CD8-positive, alpha-beta memory T cell (primary cell): ENCODE results near the gene FXYD4. TPM values are rescaled to one million over a fixed set of nuclear protein-coding genes. Genes with fewer than 3 reads are reported as not detected.

Experiments
- CTCF ChIA-PET: fragments of 350-600 bp; sonication (Branson Sonifier 250); formaldehyde crosslinking; loops from one replicate; lab custom pipeline; 2021; ENCODE audit warnings: antibody characterized with exemption; lab: Charles Lee
- POLR2A ChIA-PET: fragments of 350-600 bp; sonication (Branson Sonifier 250); formaldehyde crosslinking; loops from one replicate; lab custom pipeline; 2021; ENCODE audit warnings: antibody characterized with exemption; lab: Charles Lee
- DNase-seq, 5 donors: peaks; one replicate each; pipeline versions ENCODE4 v3.0.0 to v3.0.0-alpha.2; 2020 to 2022; ENCODE audit warnings: mixed read lengths in 1 of 5
- H3K27ac ChIP-seq: one replicate; pipeline ENCODE4 v1.7.0; 2013; ENCODE audit warnings: low read depth, mild to moderate bottlenecking, low read length, moderate library complexity
- H3K27me3 ChIP-seq: 2 replicates; pipeline ENCODE4 v1.7.0; 2013; ENCODE audit warnings: low read length, mild to moderate bottlenecking; ENCODE audit not compliant: insufficient read depth, poor library complexity, severe bottlenecking
- H3K36me3 ChIP-seq: 2 replicates; pipeline ENCODE4 v1.7.0; 2013; ENCODE audit warnings: mild to moderate bottlenecking, low read length, moderate library complexity; ENCODE audit not compliant: insufficient read depth
- H3K4me1 ChIP-seq: 2 replicates; pipeline ENCODE4 v1.7.0; 2013; ENCODE audit warnings: mild to moderate bottlenecking, low read length, moderate library complexity; ENCODE audit not compliant: insufficient read depth
- H3K4me3 ChIP-seq: 2 replicates; pipeline ENCODE4 v1.7.0; 2013; ENCODE audit warnings: mild to moderate bottlenecking, low read length
- H3K9me3 ChIP-seq: 2 replicates; pipeline ENCODE4 v1.7.0; 2013; ENCODE audit warnings: mild to moderate bottlenecking, low read length
- H3K27ac Mint-ChIP-seq, 8 donors: one replicate each; pipeline ENCODE4 v1.8.0; 2020 to 2021; ENCODE audit warnings: mixed read lengths in 8 of 8, mild to moderate bottlenecking in 6 of 8, inconsistent platforms in 3 of 8, moderate library complexity in 3 of 8
- H3K27me3 Mint-ChIP-seq, 2 donors: one replicate each; pipeline ENCODE4 v1.8.0; 2020 to 2021; ENCODE audit warnings: mixed read lengths in 2 of 2, mild to moderate bottlenecking in 1 of 2, moderate library complexity in 1 of 2
- H3K36me3 Mint-ChIP-seq, 3 donors: one replicate each; pipeline ENCODE4 v1.8.0; 2020 to 2021; ENCODE audit warnings: mixed read lengths in 3 of 3, inconsistent platforms in 1 of 3, mild to moderate bottlenecking in 1 of 3
- H3K4me1 Mint-ChIP-seq, 3 donors: one replicate each; pipeline ENCODE4 v1.8.0; 2020 to 2021; ENCODE audit warnings: mixed read lengths in 3 of 3, inconsistent platforms in 1 of 3, mild to moderate bottlenecking in 1 of 3
- H3K4me3 Mint-ChIP-seq, 7 donors: one replicate each; pipeline ENCODE4 v1.8.0; 2020 to 2021; ENCODE audit warnings: mixed read lengths in 7 of 7, mild to moderate bottlenecking in 6 of 7, moderate library complexity in 4 of 7, inconsistent platforms in 2 of 7
- H3K9me3 Mint-ChIP-seq, 5 donors: one replicate each; pipeline ENCODE4 v1.8.0; 2020 to 2022; ENCODE audit warnings: mixed read lengths in 5 of 5, mild to moderate bottlenecking in 3 of 5, moderate library complexity in 2 of 5, inconsistent platforms in 1 of 5
- polyA plus RNA-seq: library from polyadenylated mRNA; unstranded; fragments of 300-500 nt; fragmentation: Illumina TruSeq; gene quantifications from one replicate; pipeline ENCODE4 v1.2.3, GENCODE V29; 2021
- total RNA-seq, 2 experiments: library from RNA; stranded (reverse); gene quantifications; one replicate each; pipeline ENCODE4 v1.2.3, GENCODE V29; 2021

Gene FXYD4
- total and polyA plus RNA-seq, 3 experiments from 2014 or later = not detected

GRCh38 chr10:43396928-43397624 is 25.6 kb downstream of the FXYD4 start:
- CTCF ChIA-PET = interaction anchor here (0.6 to 4.2 kb wide), 5 partner anchors 9 to 65 kb away, joined by 3 to 17 read pairs (median 10); partner anchors contain the start of gene HNRNPF
- H3K4me3 Mint-ChIP-seq = peak overlapping the region; percentile 92 to 96 (median 95)
- no peaks in the 10 kb centered on the region for H3K9me3 Mint-ChIP-seq
- no peaks in the 10 kb centered on the region for H3K27me3 Mint-ChIP-seq
- peaks cover 77 to 92% (median 90%) of the 10 kb centered on the region in 3 donors for H3K4me1 Mint-ChIP-seq
- Histone ChIP-seq H3K27ac (peak overlapping the region; percentile 85), H3K4me3 (peak overlapping the region; percentile 65), H3K4me1 (peaks cover 80% of the 10 kb centered on the region), H3K36me3 (peaks cover 17% of the 10 kb centered on the region), H3K9me3 (no peaks in the 10 kb centered on the region), H3K27me3 (no peaks in the 10 kb centered on the region)
- POLR2A ChIA-PET = interaction anchor here (0.8 to 2.2 kb wide), 8 partner anchors 9 to 259 kb away, joined by 3 to 15 read pairs (median 4); partner anchors contain the start of genes CSGALNACT2, HNRNPF and ZNF487
- DNase-seq = peak; percentile 67 to 83 (median 78)
- peaks cover 9 to 57% (median 17%) of the 10 kb centered on the region in 3 donors for H3K36me3 Mint-ChIP-seq
- H3K27ac Mint-ChIP-seq = peak overlapping the region; percentile 91 to 100 (median 98)

GRCh38 chr10:43398939-43399319 is 27.5 kb downstream of the FXYD4 start:
- peak overlapping the region; percentile 14 for H3K4me3 ChIP-seq
- Mint-ChIP-seq H3K27me3 (no peaks in the 10 kb centered on the region), H3K4me3 (peak overlapping the region; percentile 92 to 96 (median 95)), H3K4me1 (peaks cover 82 to 93% (median 92%) of the 10 kb centered on the region in 3 donors), H3K36me3 (peaks cover 0 to 54% (median 16%) of the 10 kb centered on the region in 3 donors), H3K27ac (peak overlapping the region; percentile 91 to 100 (median 98)), H3K9me3 (no peaks in the 10 kb centered on the region)
- peaks cover 86% of the 10 kb centered on the region for H3K4me1 ChIP-seq
- POLR2A ChIA-PET = interaction anchor here (1.8 kb wide), 1 partner anchor 9 kb away, joined by 18 read pairs; no protein-coding TSS in a partner anchor
- no peaks in the 10 kb centered on the region for H3K9me3 ChIP-seq
- H3K36me3 ChIP-seq = peaks cover 3% of the 10 kb centered on the region
- CTCF ChIA-PET = interaction anchor here (1.1 kb wide), 1 partner anchor 9 kb away, joined by 5 read pairs; no protein-coding TSS in a partner anchor
- H3K27ac ChIP-seq = peak overlapping the region; percentile 85
- H3K27me3 ChIP-seq = no peaks in the 10 kb centered on the region
- no peak for DNase-seq

GRCh38 chr10:43399320-43400310 is 28.2 kb downstream of the FXYD4 start:
- Mint-ChIP-seq H3K27ac (peak overlapping the region; percentile 89 to 100 (median 98)), H3K4me1 (peaks cover 85 to 93% (median 92%) of the 10 kb centered on the region in 3 donors), H3K9me3 (no peaks in the 10 kb centered on the region), H3K36me3 (peaks cover 0 to 52% (median 15%) of the 10 kb centered on the region in 3 donors), H3K27me3 (no peaks in the 10 kb centered on the region), H3K4me3 (peak overlapping the region; percentile 92 to 96 (median 95))
- Histone ChIP-seq H3K36me3 (no peaks in the 10 kb centered on the region), H3K27me3 (no peaks in the 10 kb centered on the region), H3K9me3 (no peaks in the 10 kb centered on the region), H3K4me1 (peaks cover 86% of the 10 kb centered on the region), H3K27ac (peak overlapping the region; percentile 85), H3K4me3 (peak overlapping the region; percentile 0)
- ChIA-PET POLR2A (interaction anchor here (1.8 kb wide), 1 partner anchor 8 kb away, joined by 18 read pairs; no protein-coding TSS in a partner anchor), CTCF (no interaction called here)
- DNase-seq = no peak

- no peak overlapping the region for H3K4me3 ChIP-seq
Observed at GRCh38 chr10:43401627-43402026, 30.2 kb downstream of the FXYD4 start.

GRCh38 chr10:43402176-43402575 is 30.7 kb downstream of the FXYD4 start:
- Histone ChIP-seq H3K27me3 (no peaks in the 10 kb centered on the region), H3K27ac (peak overlapping the region; percentile 20), H3K9me3 (no peaks in the 10 kb centered on the region), H3K36me3 (no peaks in the 10 kb centered on the region), H3K4me3 (no peak overlapping the region), H3K4me1 (peaks cover 83% of the 10 kb centered on the region)
- DNase-seq = no peak
- Mint-ChIP-seq H3K4me3 (peak overlapping the region; percentile 82 to 100 (median 90)), H3K27ac (peak overlapping the region; percentile 11 to 99 (median 94)), H3K36me3 (peaks cover 0 to 41% (median 10%) of the 10 kb centered on the region in 3 donors), H3K9me3 (no peaks in the 10 kb centered on the region), H3K4me1 (peaks cover 75 to 87% (median 76%) of the 10 kb centered on the region in 3 donors), H3K27me3 (no peaks in the 10 kb centered on the region)
- CTCF ChIA-PET = no interaction called here
- POLR2A ChIA-PET = interaction anchor here (0.5 to 1.5 kb wide), 2 partner anchors 14 to 34 kb away, joined by 4 to 8 read pairs; partner anchors contain the start of gene ZNF487

More at GRCh38 chr10:43401627-43402026, 30.2 kb downstream of the FXYD4 start:
- CTCF ChIA-PET = interaction anchor here (1.3 kb wide), 1 partner anchor 19 kb away, joined by 6 read pairs; no protein-coding TSS in a partner anchor
- H3K4me3 Mint-ChIP-seq = peak overlapping the region; percentile 82 to 100 (median 90)
- peaks cover 0 to 42% (median 10%) of the 10 kb centered on the region in 3 donors for H3K36me3 Mint-ChIP-seq
- Histone ChIP-seq H3K4me1 (peaks cover 83% of the 10 kb centered on the region), H3K9me3 (no peaks in the 10 kb centered on the region), H3K27ac (peak overlapping the region; percentile 20), H3K27me3 (no peaks in the 10 kb centered on the region), H3K36me3 (no peaks in the 10 kb centered on the region)
- H3K9me3 Mint-ChIP-seq = no peaks in the 10 kb centered on the region
- H3K4me1 Mint-ChIP-seq = peaks cover 76 to 89% (median 78%) of the 10 kb centered on the region in 3 donors
- no peaks in the 10 kb centered on the region for H3K27me3 Mint-ChIP-seq
- peak overlapping the region; percentile 58 to 99 (median 94) for H3K27ac Mint-ChIP-seq
- no peak for DNase-seq
- POLR2A ChIA-PET = interaction anchor here (0.5 to 1.5 kb wide), 3 partner anchors 14 to 40 kb away, joined by 3 to 8 read pairs (median 4); partner anchors contain the start of gene ZNF487

- H3K4me1 Mint-ChIP-seq = peaks cover 68 to 79% (median 71%) of the 10 kb centered on the region in 3 donors
- POLR2A ChIA-PET = interaction anchor here (1.1 kb wide), 1 partner anchor 265 kb away, joined by 3 read pairs; the partner anchor contains the start of gene CSGALNACT2
- H3K36me3 ChIP-seq = no peaks in the 10 kb centered on the region
- DNase-seq = no peak
- H3K4me3 ChIP-seq = no peak overlapping the region
- H3K27ac Mint-ChIP-seq = peak overlapping the region; percentile 73 to 99 (median 98)
- H3K4me1 ChIP-seq = peaks cover 80% of the 10 kb centered on the region
- no peaks in the 10 kb centered on the region for H3K27me3 Mint-ChIP-seq
- CTCF ChIA-PET = interaction anchor here (1.0 kb wide), 1 partner anchor 46 kb away, joined by 3 read pairs; no protein-coding TSS in a partner anchor
- peak overlapping the region; percentile 2 for H3K27ac ChIP-seq
- peaks cover 0 to 44% (median 10%) of the 10 kb centered on the region in 3 donors for H3K36me3 Mint-ChIP-seq
- no peaks in the 10 kb centered on the region for H3K9me3 Mint-ChIP-seq
- no peaks in the 10 kb centered on the region for H3K27me3 ChIP-seq
- H3K4me3 Mint-ChIP-seq = peak overlapping the region; percentile 82 to 100 (median 90)
- no peaks in the 10 kb centered on the region for H3K9me3 ChIP-seq
Observed at GRCh38 chr10:43402880-43403452, 31.5 kb downstream of the FXYD4 start.
